PC-9 (cell line): ENCODE data around the gene HERPUD2. TPM values are rescaled to one million over a fixed set of nuclear protein-coding genes. Genes with fewer than 3 reads are reported as not detected.

Source experiments
- BruUV-seq: library from RNA; stranded (reverse); fragments of 400-500 nt; replicated peaks from 2 replicates; lab custom pipeline; 2021; lab: Mats Ljungman, UMichigan
- CTCF ChIA-PET: fragments of 300-600 bp; sonication (Branson Sonifier 250); formaldehyde crosslinking; loops from one replicate; lab custom pipeline; 2022; ENCODE audit warnings: antibody characterized with exemption; lab: Charles Lee
- POLR2A ChIA-PET: fragments of 300-600 bp; sonication (Branson Sonifier 250); formaldehyde crosslinking; loops from one replicate; lab custom pipeline; 2022; ENCODE audit warnings: antibody characterized with exemption; ENCODE audit not compliant: unreplicated experiment; lab: Charles Lee
- DNase-seq, 2 experiments: peaks; one replicate each; pipeline versions ENCODE4 v3.0.0 to v3.0.0-alpha.2; 2015 to 2022; ENCODE audit warnings: mixed read lengths in 1 of 2
- H2AFZ ChIP-seq: fragments of 200-600 bp; sonication (generic); 2 replicates; pipeline ENCODE4 v1.8.1; 2017; ENCODE audit warnings: antibody characterized with exemption
- H3F3A ChIP-seq: fragments of 200-600 bp; sonication (generic); 2 replicates; pipeline ENCODE4 v1.8.1; 2017; ENCODE audit warnings: antibody characterized with exemption, mild to moderate bottlenecking, low read depth; ENCODE audit not compliant: insufficient read depth
- H3K27ac ChIP-seq: fragments of 200-600 bp; sonication (generic); 2 replicates; pipeline ENCODE4 v1.6.1; 2016; ENCODE audit warnings: mixed run types
- H3K27me3 ChIP-seq: fragments of 200-600 bp; sonication (generic); 2 replicates; pipeline ENCODE4 v1.6.1; 2016; ENCODE audit warnings: low read depth, mixed run types; ENCODE audit not compliant: insufficient read depth
- H3K36me3 ChIP-seq: fragments of 200-600 bp; sonication (generic); 2 replicates; pipeline ENCODE4 v1.6.1; 2016; ENCODE audit warnings: low read depth, mixed run types
- H3K4me1 ChIP-seq: fragments of 200-600 bp; sonication (generic); replicated peaks from 2 replicates; pipeline ENCODE4 v1.6.1; 2016; ENCODE audit warnings: mixed run types; ENCODE audit not compliant: insufficient read depth
- H3K4me2 ChIP-seq: fragments of 200-600 bp; sonication (generic); 2 replicates; pipeline ENCODE4 v1.6.1; 2017; ENCODE audit warnings: mixed run types
- H3K4me3 ChIP-seq: fragments of 200-600 bp; sonication (generic); 2 replicates; pipeline ENCODE4 v1.6.1; 2016; ENCODE audit warnings: mixed run types
- H3K79me2 ChIP-seq: fragments of 200-600 bp; sonication (generic); 2 replicates; pipeline ENCODE4 v1.6.1; 2017; ENCODE audit warnings: low read depth, mixed run types
- H3K9me2 ChIP-seq: fragments of 200-600 bp; sonication (generic); 2 replicates; pipeline ENCODE4 v1.8.1; 2017; ENCODE audit warnings: mild to moderate bottlenecking; ENCODE audit not compliant: insufficient read depth
- H3K9me3 ChIP-seq: fragments of 200-600 bp; sonication (generic); 2 replicates; pipeline ENCODE4 v1.8.1; 2016; ENCODE audit warnings: low read depth; ENCODE audit not compliant: insufficient read depth
- H4K20me1 ChIP-seq: fragments of 200-600 bp; sonication (generic); 2 replicates; pipeline ENCODE4 v1.8.1; 2017; ENCODE audit not compliant: insufficient read depth
- CTCF ChIP-seq: fragments of 200-600 bp; sonication (generic); conservative IDR thresholded peaks from 2 replicates; pipeline ENCODE4 v1.6.1; 2017; ENCODE audit warnings: mixed run types, antibody characterized with exemption, mild to moderate bottlenecking, moderate library complexity
- EZH2 ChIP-seq: fragments of 200-600 bp; sonication (generic); IDR thresholded peaks from 2 replicates; pipeline ENCODE4 v1.8.0; 2017; ENCODE audit warnings: antibody characterized with exemption, low read depth
- intact Hi-C: fragments of 100-400 bp; cut with micrococcal nuclease; formaldehyde crosslinking; loops from one replicate; pipeline ENCODE4 v1.10.0; 2022; ENCODE audit not compliant: unreplicated experiment
- total RNA-seq: library from RNA; stranded (reverse); gene quantifications from 2 replicates; pipeline ENCODE4 v1.2.3, GENCODE V29; 2021

Gene HERPUD2
- total RNA-seq, 1 experiment from 2014 or later, result 53.4 TPM

GRCh38 chr7:35619863-35620262 lies 75.1 kb downstream of the HERPUD2 start:
- H3K27ac ChIP-seq, result no peak overlapping the region
- intact Hi-C loops, result loop anchor here (5.0 to 10.0 kb wide), 5 partner anchors 83 to 865 kb away; no protein-coding TSS in a partner anchor
- H2AFZ ChIP-seq, result no peak overlapping the region
- H3K4me3 ChIP-seq, result no peak overlapping the region
- no peak for TF ChIP-seq EZH2
- no peak for TF ChIP-seq CTCF
- no TSS peak for BruUV-seq
- no peak overlapping the region for H3K4me2 ChIP-seq
- CTCF ChIA-PET, result no interaction called here
- H3K9me2 ChIP-seq, result no peaks in the 10 kb centered on the region
- H4K20me1 ChIP-seq, result no peaks in the 10 kb centered on the region
- no peak for DNase-seq
- H3K36me3 ChIP-seq, result no peaks in the 10 kb centered on the region; the same call in 1 of the 2 replicates
- no peaks in the 10 kb centered on the region for H3F3A ChIP-seq
- POLR2A ChIA-PET, result no interaction called here
- no peaks in the 10 kb centered on the region for H3K4me1 ChIP-seq
- H3K9me3 ChIP-seq, result no peaks in the 10 kb centered on the region
- no peaks in the 10 kb centered on the region for H3K27me3 ChIP-seq
- H3K79me2 ChIP-seq, result no peaks in the 10 kb centered on the region

- Histone ChIP-seq H3K79me2 (no peaks in the 10 kb centered on the region), H3K36me3 (no peaks in the 10 kb centered on the region), H2AFZ (no peak overlapping the region), H3K4me2 (no peak overlapping the region), H3K9me2 (no peaks in the 10 kb centered on the region), H4K20me1 (no peaks in the 10 kb centered on the region), H3K4me1 (no peaks in the 10 kb centered on the region), H3K4me3 (no peak overlapping the region), H3K27ac (no peak overlapping the region), H3K9me3 (no peaks in the 10 kb centered on the region), H3K27me3 (no peaks in the 10 kb centered on the region), H3F3A (no peaks in the 10 kb centered on the region)
- DNase-seq, result no peak
- POLR2A ChIA-PET, result no interaction called here
- intact Hi-C loops, result no loop called here
- BruUV-seq, result no TSS peak
- no peak for TF ChIP-seq CTCF
- no peak for TF ChIP-seq EZH2
- CTCF ChIA-PET, result no interaction called here
These were observed 77.9 kb downstream of the HERPUD2 start for GRCh38 chr7:35617041-35617440.

GRCh38 chr7:35613150-35613549 lies 81.8 kb downstream of the HERPUD2 start:
- no peaks in the 10 kb centered on the region for H4K20me1 ChIP-seq
- no peak overlapping the region for H2AFZ ChIP-seq
- TF ChIP-seq EZH2, result no peak
- no peak for TF ChIP-seq CTCF
- ChIA-PET POLR2A (no interaction called here), CTCF (interaction anchor here (0.6 to 1.2 kb wide), 2 partner anchors 10 to 1043 kb away, joined by 3 to 5 read pairs; no protein-coding TSS in a partner anchor)
- H3K9me3 ChIP-seq, result no peaks in the 10 kb centered on the region
- H3K79me2 ChIP-seq, result no peaks in the 10 kb centered on the region
- no peaks in the 10 kb centered on the region for H3K36me3 ChIP-seq
- intact Hi-C loops, result no loop called here
- H3K27me3 ChIP-seq, result no peaks in the 10 kb centered on the region
- H3K4me1 ChIP-seq, result no peaks in the 10 kb centered on the region
- no peaks in the 10 kb centered on the region for H3K9me2 ChIP-seq
- no peak for DNase-seq
- H3K27ac ChIP-seq, result no peak overlapping the region
- no TSS peak for BruUV-seq
- no peak overlapping the region for H3K4me2 ChIP-seq
- no peaks in the 10 kb centered on the region for H3F3A ChIP-seq
- no peak overlapping the region for H3K4me3 ChIP-seq
